Measurements from ENCODE around the gene BBX.

BBX gene

DNA sequence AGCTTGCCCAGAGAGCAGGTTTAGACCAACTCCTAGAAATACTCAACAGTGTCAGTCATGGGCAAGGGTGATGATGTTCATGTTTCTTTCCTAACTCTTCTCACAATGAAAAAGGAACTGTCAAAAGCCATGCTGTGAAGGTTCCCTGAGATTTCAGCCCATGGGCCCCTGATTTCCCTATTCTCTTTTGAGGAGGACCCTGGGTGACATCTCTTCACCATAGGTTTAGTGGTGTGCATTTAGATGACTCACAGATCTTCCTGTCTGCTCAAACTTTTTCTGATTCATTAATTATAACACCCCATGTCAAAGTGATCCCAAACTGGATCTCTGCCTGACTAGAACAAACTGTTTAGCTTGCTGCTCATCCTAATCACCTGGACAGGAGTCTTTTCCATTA is 108.0 kb downstream of the BBX start:
- H3K4me1 ChIP-seq: peaks cover 8% of the 10 kb centered on the region; the same call in 1 of the 2 replicates
- in situ Hi-C loops (cut with MboI; ENCODE audit: low sequenced_read_pairs): no loop called here

DNA sequence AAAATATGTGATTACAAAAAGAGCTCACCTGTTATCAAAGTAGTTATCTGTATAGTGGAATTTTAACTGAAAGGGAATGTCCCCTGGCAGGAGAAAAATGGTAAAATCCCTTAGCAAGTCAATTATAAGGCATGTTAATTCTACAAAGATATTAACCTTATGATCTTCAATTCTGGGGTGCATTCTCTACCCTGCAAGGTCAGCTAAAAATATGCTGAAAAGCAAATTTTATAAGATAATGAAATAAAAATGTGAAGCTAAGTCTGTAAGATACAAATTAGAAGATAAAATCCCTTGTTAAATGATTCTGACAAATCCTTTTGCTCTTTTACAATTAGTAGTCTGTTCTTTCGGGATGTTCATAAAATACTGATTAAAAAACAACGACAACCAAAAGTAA is 109.8 kb downstream of the BBX start:
- no peaks in the 10 kb centered on the region for H3K27me3 ChIP-seq (ENCODE audit: low read depth)
- H3K36me3 ChIP-seq (replicated peaks): no peaks in the 10 kb centered on the region; the same call in 1 of the 2 replicates
- in situ Hi-C loops (cut with MboI; ENCODE audit: low sequenced_read_pairs): no loop called here
- H3K9me3 ChIP-seq: no peaks in the 10 kb centered on the region
- peaks cover 8% of the 10 kb centered on the region; the same call in 1 of the 2 replicates for H3K4me1 ChIP-seq
- no peak overlapping the region for H3K4me3 ChIP-seq
- DNase-seq (ENCODE audit: low spot score in 2 of 2): no peak

More for the DNA sequence above, 108.0 kb downstream of the BBX start:
- Histone ChIP-seq H3K27me3 (ENCODE audit: low read depth) (no peaks in the 10 kb centered on the region), H3K4me3 (no peak overlapping the region), H3K36me3 (replicated peaks) (no peaks in the 10 kb centered on the region; the same call in 1 of the 2 replicates), H3K9me3 (no peaks in the 10 kb centered on the region)
- no peak for DNase-seq (ENCODE audit: low spot score in 2 of 2)

DNA sequence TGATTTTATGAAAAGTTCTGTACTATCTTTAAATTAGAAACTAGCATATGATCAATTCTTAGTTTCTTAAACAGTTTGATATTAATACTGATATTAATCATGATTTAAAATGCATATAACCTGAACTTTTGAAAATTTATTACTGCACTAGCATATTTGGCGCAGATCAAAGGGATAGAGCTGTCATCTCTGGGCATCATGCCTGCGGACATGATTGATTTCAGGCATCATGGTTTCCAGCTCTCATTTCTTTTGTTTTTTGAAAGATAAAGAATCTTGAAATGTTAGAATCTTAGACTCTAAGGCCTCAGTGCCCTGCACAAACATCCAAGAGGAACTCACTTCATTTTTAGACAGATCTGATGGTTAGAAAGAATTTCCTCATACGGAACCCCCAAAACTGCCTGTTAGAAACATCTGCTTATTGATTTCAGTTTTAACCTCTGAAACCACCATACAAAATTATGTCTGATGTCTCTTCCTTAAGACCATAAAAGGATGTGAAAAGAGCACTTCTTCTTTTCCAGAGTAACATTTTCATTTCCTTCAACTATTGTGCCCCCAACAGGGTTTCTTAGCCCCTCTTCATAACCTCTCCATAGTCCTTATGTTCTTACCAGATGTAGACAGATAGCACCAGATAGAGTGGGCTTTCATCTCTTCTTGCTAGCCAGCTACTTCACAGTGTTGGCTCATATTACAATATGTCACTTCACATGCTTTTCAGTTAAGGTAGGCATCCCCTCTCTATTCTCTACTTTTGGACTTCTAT is 110.8 kb downstream of the BBX start:
- no peaks in the 10 kb centered on the region for H3K9me3 ChIP-seq
- no peak overlapping the region for H3K4me3 ChIP-seq
- in situ Hi-C loops (cut with MboI; ENCODE audit: low sequenced_read_pairs): no loop called here

GRCh38 chr3:107634099-107634489 is 111.3 kb downstream of the BBX start:
- Histone ChIP-seq H3K4me1 (peaks cover 8% of the 10 kb centered on the region; the same call in 1 of the 2 replicates), H3K9me3 (no peaks in the 10 kb centered on the region), H3K4me3 (no peak overlapping the region), H3K36me3 (replicated peaks) (no peaks in the 10 kb centered on the region; the same call in 1 of the 2 replicates), H3K27me3 (ENCODE audit: low read depth) (no peaks in the 10 kb centered on the region)
- in situ Hi-C loops (cut with MboI; ENCODE audit: low sequenced_read_pairs): no loop called here
- DNase-seq (ENCODE audit: low spot score in 2 of 2): no peak

More for the DNA sequence above, 110.8 kb downstream of the BBX start:
- no peaks in the 10 kb centered on the region; the same call in 1 of the 2 replicates for H3K36me3 ChIP-seq (replicated peaks)
- peaks cover 8% of the 10 kb centered on the region; the same call in 1 of the 2 replicates for H3K4me1 ChIP-seq
- no peaks in the 10 kb centered on the region for H3K27me3 ChIP-seq (ENCODE audit: low read depth)
- DNase-seq (ENCODE audit: low spot score in 2 of 2): no peak

GRCh38 chr3:107637416-107638183 is 114.8 kb downstream of the BBX start:
- Histone ChIP-seq H3K9me3 (no peaks in the 10 kb centered on the region), H3K27me3 (ENCODE audit: low read depth) (no peaks in the 10 kb centered on the region), H3K36me3 (replicated peaks) (no peaks in the 10 kb centered on the region; the same call in 1 of the 2 replicates), H3K4me1 (peaks cover 19% of the 10 kb centered on the region), H3K4me3 (no peak overlapping the region)
- in situ Hi-C loops (cut with MboI; ENCODE audit: low sequenced_read_pairs): no loop called here
- DNase-seq (ENCODE audit: low spot score in 2 of 2): no peak

DNA sequence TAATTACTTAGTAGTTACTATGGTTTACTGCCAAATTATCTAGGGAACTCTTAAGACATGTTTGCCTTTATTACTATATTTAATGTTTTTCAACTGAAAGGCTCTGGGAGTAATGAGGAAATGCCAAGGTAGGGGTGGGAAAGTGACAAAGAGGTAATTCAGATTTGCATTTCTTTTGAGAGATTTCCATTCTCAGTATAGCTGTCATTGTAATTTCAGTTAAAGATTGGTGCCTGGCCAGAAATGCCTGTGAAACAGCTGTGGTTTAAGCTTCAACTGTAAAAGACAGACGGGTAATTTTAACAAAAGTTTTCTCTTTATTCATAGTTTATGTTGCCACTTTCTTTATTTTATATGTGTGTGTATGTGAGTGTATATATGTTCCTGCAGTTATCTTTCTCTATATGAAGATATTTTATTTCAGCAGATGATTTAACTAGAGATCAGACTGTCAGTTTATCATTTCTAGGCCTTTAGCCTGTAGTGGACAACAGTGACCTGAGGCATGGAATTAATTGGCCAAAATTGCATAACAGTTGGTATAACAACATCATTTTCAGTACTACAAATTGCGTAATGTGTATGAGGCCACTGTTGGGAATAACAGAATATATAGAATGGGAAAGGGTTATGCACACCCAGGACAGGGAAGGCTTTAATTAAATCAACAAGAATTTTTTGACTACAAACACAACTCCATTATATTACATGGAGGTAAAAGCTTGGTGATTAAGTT is 119.0 kb downstream of the BBX start:
- DNase-seq (ENCODE audit: low spot score in 2 of 2): peak; percentile 52 to 89
- H3K4me1 ChIP-seq: peaks cover 22% of the 10 kb centered on the region
- H3K4me3 ChIP-seq: no peak overlapping the region
- 0 out of 2 replicates have a peak, but pooled peaks cover 3% of the 10 kb centered on the region for H3K36me3 ChIP-seq (replicated peaks)
- H3K27me3 ChIP-seq (ENCODE audit: low read depth): no peaks in the 10 kb centered on the region
- no peaks in the 10 kb centered on the region for H3K9me3 ChIP-seq
- in situ Hi-C loops (cut with MboI; ENCODE audit: low sequenced_read_pairs): no loop called here

DNA sequence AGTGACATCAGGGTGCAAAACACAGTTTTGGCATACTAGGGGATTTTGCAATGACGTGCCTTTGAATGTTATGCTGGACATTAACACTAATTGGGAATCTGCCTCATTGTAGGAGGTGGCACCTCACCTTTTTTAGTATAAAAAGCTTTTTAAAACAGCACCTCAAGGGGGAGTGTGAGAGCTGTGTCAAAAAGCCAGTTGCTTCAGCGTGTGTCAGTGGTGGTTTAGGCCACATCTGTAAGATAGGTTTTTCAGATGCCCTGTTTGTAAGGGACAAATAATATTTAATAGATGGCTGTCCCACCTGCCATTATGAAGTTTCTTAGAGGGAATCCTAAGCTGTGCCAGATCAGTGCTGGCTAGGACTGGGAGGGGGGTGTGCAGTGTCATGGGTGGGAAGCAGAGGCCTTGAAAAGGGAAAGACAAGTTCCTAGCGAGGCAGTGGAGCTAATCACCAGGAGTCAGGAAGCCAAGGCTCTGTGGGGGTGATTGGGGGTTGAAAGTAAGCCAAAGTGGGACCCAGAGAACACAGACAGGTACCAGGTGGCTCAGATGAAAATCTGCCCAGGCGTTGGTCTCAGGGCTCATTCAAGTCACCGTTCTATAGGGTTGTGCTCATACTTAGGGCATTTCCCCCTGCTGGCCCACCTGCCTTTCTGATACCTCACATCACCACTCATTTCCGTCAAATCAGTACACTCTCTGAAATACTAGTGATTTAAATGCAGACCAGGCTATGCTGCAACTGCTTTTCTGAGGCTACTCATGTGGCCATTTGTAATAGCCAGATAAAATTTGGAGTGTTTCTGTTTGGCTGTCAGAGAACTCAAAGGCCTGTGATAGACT is 120.5 kb downstream of the BBX start:
- H3K4me1 ChIP-seq: peaks cover 22% of the 10 kb centered on the region
- in situ Hi-C loops (cut with MboI; ENCODE audit: low sequenced_read_pairs): no loop called here
- H3K27me3 ChIP-seq (ENCODE audit: low read depth): no peaks in the 10 kb centered on the region
- H3K4me3 ChIP-seq: no peak overlapping the region
- no peak for DNase-seq (ENCODE audit: low spot score in 2 of 2)
- no peaks in the 10 kb centered on the region for H3K9me3 ChIP-seq
- H3K36me3 ChIP-seq (replicated peaks): 0 out of 2 replicates have a peak, but pooled peaks cover 3% of the 10 kb centered on the region

- H3K9me3 ChIP-seq: no peaks in the 10 kb centered on the region
- H3K27me3 ChIP-seq (ENCODE audit: low read depth): no peaks in the 10 kb centered on the region
- H3K4me3 ChIP-seq: no peak overlapping the region
- peaks cover 22% of the 10 kb centered on the region for H3K4me1 ChIP-seq
- in situ Hi-C loops (cut with MboI; ENCODE audit: low sequenced_read_pairs): no loop called here
- no peak for DNase-seq (ENCODE audit: low spot score in 2 of 2)
- peaks cover 3% of the 10 kb centered on the region; the same call in 1 of the 2 replicates for H3K36me3 ChIP-seq (replicated peaks)
These were observed 121.9 kb downstream of the BBX start for GRCh38 chr3:107644631-107645030.

- DNase-seq (ENCODE audit: low spot score in 2 of 2): no peak
- no peaks in the 10 kb centered on the region for H3K27me3 ChIP-seq (ENCODE audit: low read depth)
- in situ Hi-C loops (cut with MboI; ENCODE audit: low sequenced_read_pairs): no loop called here
These were observed 128.0 kb downstream of the BBX start for GRCh38 chr3:107650788-107651187.

GRCh38 chr3:107651782-107652181 is 129.0 kb downstream of the BBX start:
- Histone ChIP-seq H3K4me3 (no peak overlapping the region), H3K36me3 (replicated peaks) (no peaks in the 10 kb centered on the region; the same call in 1 of the 2 replicates)
- in situ Hi-C loops (cut with MboI; ENCODE audit: low sequenced_read_pairs): no loop called here

More at GRCh38 chr3:107650788-107651187, 128.0 kb downstream of the BBX start:
- H3K36me3 ChIP-seq (replicated peaks): no peaks in the 10 kb centered on the region; the same call in 1 of the 2 replicates
- H3K4me3 ChIP-seq: no peak overlapping the region
- H3K4me1 ChIP-seq: no peaks in the 10 kb centered on the region
- no peaks in the 10 kb centered on the region for H3K9me3 ChIP-seq

DNA sequence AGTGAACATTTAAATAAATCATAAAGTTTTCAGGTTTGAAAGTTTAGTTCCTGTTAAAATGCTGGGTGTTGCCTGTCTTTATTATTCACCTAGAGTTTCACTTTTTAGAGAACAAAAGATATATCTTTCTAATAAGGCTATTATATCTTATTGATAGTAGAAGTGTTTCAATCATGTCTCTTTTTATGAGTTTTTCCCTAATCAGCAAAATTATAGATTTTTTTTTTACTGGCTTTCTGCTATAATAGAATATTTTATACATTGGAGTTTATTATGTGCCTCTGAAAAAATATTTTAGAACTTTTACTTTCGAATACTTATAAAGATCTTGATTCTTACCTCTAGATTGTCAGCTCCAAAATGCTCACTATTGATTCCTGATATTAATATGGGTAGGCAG is 131.5 kb downstream of the BBX start:
- in situ Hi-C loops (cut with MboI; ENCODE audit: low sequenced_read_pairs): no loop called here
- DNase-seq (ENCODE audit: low spot score in 2 of 2): no peak
- Histone ChIP-seq H3K4me3 (no peak overlapping the region), H3K27me3 (ENCODE audit: low read depth) (no peaks in the 10 kb centered on the region), H3K4me1 (no peaks in the 10 kb centered on the region), H3K9me3 (no peaks in the 10 kb centered on the region), H3K36me3 (replicated peaks) (no peaks in the 10 kb centered on the region; the same call in 1 of the 2 replicates)

More at GRCh38 chr3:107651782-107652181, 129.0 kb downstream of the BBX start:
- no peaks in the 10 kb centered on the region for H3K4me1 ChIP-seq
- DNase-seq (ENCODE audit: low spot score in 2 of 2): no peak
- H3K9me3 ChIP-seq: no peaks in the 10 kb centered on the region
- no peaks in the 10 kb centered on the region for H3K27me3 ChIP-seq (ENCODE audit: low read depth)

GRCh38 chr3:107657971-107658370 is 135.2 kb downstream of the BBX start:
- H3K4me1 ChIP-seq: peaks cover 5% of the 10 kb centered on the region; the same call in 1 of the 2 replicates

More at GRCh38 chr3:107657971-107658370, 135.2 kb downstream of the BBX start:
- in situ Hi-C loops (cut with MboI; ENCODE audit: low sequenced_read_pairs): no loop called here
- no peak for DNase-seq (ENCODE audit: low spot score in 2 of 2)
- no peaks in the 10 kb centered on the region for H3K36me3 ChIP-seq (replicated peaks)
- no peaks in the 10 kb centered on the region for H3K9me3 ChIP-seq
- H3K27me3 ChIP-seq (ENCODE audit: low read depth): no peaks in the 10 kb centered on the region
- no peak overlapping the region for H3K4me3 ChIP-seq

Measured in HAP-1 (cell line).